Effector memory CD4-positive, alpha-beta T cell (primary cell): ENCODE measurements around the gene TCOF1.

Experiments used
- DNase-seq, 3 donors: peaks; one replicate each; pipeline ENCODE4 v3.0.0-alpha.2; 2020
- H3K27ac ChIP-seq: 2 replicates; pipeline ENCODE4 v1.7.0; 2013; ENCODE audit warnings: mild to moderate bottlenecking, low read length, moderate library complexity; ENCODE audit not compliant: insufficient read depth, poor library complexity, severe bottlenecking
- H3K27me3 ChIP-seq: replicated peaks from 2 replicates; pipeline ENCODE4 v1.7.0; 2013; ENCODE audit warnings: mild to moderate bottlenecking, low read length; ENCODE audit not compliant: insufficient read depth, control insufficient read depth, poor library complexity, severe bottlenecking
- H3K36me3 ChIP-seq: 2 replicates; pipeline ENCODE4 v1.7.0; 2013; ENCODE audit warnings: mild to moderate bottlenecking, low read length, moderate library complexity; ENCODE audit not compliant: control insufficient read depth, insufficient read depth
- H3K4me1 ChIP-seq: 2 replicates; pipeline ENCODE4 v1.7.0; 2013; ENCODE audit warnings: low read length, mild to moderate bottlenecking; ENCODE audit not compliant: control insufficient read depth, insufficient read depth, poor library complexity, severe bottlenecking
- H3K4me3 ChIP-seq: 2 replicates; pipeline ENCODE4 v1.7.0; 2013; ENCODE audit warnings: low read length, low read depth, mild to moderate bottlenecking; ENCODE audit not compliant: insufficient read depth, poor library complexity, severe bottlenecking
- H3K9me3 ChIP-seq: 2 replicates; pipeline ENCODE4 v1.7.0; 2013; ENCODE audit warnings: mild to moderate bottlenecking, low read length, moderate library complexity; ENCODE audit not compliant: control insufficient read depth

Gene TCOF1

DNA sequence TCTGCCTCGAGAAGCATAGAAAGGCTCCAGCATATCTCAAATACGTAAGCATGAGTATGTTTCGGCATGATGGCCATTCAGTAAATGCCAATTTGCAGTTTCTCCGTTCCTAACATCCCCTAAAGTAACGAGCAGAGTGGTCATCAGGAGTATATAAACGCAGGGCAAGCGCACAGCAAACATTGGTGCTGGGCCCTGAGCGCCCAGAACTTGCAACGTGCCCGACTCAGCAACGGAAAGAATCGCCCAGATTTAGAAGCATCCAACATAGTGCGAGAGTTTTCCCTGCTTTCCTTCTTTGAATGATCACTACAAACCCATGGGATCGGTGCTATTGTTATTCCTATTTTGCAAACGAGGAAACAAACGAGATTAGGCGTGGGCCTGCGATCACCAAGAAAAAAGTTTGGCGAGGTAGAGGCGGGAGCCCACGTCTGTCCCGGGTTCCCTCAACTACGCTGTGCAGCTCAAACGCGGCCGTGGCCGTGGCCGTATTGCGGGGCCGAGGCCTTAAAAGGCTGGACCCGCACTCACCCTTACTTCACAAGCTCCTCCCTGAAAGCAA is 91.5 kb downstream of the TCOF1 start:
- Histone ChIP-seq H3K4me1 (peaks cover 10% of the 10 kb centered on the region), H3K27ac (peak overlapping the region; percentile 100), H3K9me3 (no peaks in the 10 kb centered on the region), H3K27me3 (no peaks in the 10 kb centered on the region), H3K4me3 (peak overlapping the region; percentile 88), H3K36me3 (peaks cover 37% of the 10 kb centered on the region)
- DNase-seq: no peak
